Upper lobe of left lung (tissue), 4 donors: ENCODE data around the gene PLA2G4B.

Experiments used
- POLR2A ChIP-seq, 4 donors: fragments of 450-650 bp; IDR thresholded peaks; one replicate each; pipeline ENCODE4 v1.5.1; 2016 to 2017; ENCODE audit warnings: antibody characterized with exemption in 4 of 4, mild to moderate bottlenecking in 2 of 4
- TF ChIP-seq, protein P1 (sequence below), 6 experiments: fragments of 450-650 bp in 4 of 6; fragments of 200-600 bp in 2 of 6; sonication (generic) in 2 of 6; IDR thresholded peaks; one replicate each; pipeline ENCODE4 v1.5.1; 2016 to 2019; ENCODE audit warnings: antibody characterized with exemption in 6 of 6

DNA sequence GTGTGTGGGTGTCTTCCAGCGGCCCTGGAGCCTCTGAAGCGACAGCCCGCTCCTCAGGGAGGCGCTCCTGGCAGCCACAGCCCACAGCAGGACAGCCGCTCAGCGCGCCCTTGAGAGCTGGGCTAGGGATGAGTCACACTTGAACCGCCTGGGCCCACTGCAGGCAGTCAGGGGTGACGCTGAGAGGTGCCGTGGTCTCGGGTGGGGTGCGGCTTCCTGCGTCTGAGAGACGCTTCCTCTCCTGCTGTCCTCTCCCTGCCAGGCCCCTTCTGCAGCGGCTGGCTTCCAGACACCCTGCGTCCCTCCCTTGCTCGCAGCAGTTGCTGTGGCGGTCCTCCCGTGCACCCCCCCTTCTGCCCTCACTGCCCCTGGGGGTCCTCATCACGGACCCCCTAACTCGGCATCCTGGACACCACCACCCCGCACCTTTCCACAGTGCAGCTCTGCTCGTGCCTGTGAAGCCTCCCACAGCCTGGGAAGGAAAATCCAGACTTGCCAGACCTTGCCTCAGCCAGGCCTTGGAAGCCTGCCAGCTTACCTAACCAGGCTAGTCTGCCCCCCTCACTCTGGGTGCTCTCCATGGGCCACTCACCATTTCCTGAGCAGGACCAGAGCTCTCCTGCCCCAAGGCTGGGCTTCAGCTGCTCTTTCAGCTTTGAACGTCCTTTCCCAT, 56.3 kb downstream of the PLA2G4B start:
- TF ChIP-seq, protein P1, sequence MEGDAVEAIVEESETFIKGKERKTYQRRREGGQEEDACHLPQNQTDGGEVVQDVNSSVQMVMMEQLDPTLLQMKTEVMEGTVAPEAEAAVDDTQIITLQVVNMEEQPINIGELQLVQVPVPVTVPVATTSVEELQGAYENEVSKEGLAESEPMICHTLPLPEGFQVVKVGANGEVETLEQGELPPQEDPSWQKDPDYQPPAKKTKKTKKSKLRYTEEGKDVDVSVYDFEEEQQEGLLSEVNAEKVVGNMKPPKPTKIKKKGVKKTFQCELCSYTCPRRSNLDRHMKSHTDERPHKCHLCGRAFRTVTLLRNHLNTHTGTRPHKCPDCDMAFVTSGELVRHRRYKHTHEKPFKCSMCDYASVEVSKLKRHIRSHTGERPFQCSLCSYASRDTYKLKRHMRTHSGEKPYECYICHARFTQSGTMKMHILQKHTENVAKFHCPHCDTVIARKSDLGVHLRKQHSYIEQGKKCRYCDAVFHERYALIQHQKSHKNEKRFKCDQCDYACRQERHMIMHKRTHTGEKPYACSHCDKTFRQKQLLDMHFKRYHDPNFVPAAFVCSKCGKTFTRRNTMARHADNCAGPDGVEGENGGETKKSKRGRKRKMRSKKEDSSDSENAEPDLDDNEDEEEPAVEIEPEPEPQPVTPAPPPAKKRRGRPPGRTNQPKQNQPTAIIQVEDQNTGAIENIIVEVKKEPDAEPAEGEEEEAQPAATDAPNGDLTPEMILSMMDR (IDR thresholded peaks at IDR 0.05): peak in 1 of 6 experiments; percentile 17
- peak in 1 of 4 donors; percentile 34 for TF ChIP-seq POLR2A (IDR thresholded peaks at IDR 0.05)
